ENCODE data around the gene PPP4R4. TPM values are rescaled to one million over a fixed set of nuclear protein-coding genes. Genes with fewer than 3 reads are reported as not detected.

PPP4R4 gene
- total RNA-seq, 6 donors from 2014 or later, result 3.0 to 18.4 (median 6.3) TPM

DNA sequence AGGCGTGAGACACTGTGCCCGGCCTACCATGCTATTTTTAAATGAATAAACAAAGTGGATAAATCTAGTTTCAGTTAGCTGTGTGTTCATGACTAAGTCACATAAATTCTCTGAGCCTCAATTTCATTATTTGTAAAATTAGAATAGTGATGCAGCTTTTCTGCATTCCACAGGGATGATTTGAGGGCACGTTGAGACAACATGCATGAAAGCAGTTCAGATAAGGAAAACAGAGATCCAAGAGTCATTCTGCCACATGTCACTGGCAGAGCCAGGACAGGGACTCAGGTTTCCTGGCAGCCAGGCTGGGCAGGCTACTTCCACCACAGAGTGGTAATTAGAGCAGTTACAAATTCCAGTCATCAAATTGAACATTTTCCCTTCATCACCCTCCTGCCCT is 2.9 kb upstream of the PPP4R4 start:
- DNase-seq, result no peak
- no peak for TF ChIP-seq POLR2A (IDR thresholded peaks at IDR 0.05)
- TF ChIP-seq EP300 (IDR thresholded peaks at IDR 0.05), result no peak
- no peak for TF ChIP-seq POLR2AphosphoS5 (IDR thresholded peaks at IDR 0.05)
- TF ChIP-seq, protein P1, sequence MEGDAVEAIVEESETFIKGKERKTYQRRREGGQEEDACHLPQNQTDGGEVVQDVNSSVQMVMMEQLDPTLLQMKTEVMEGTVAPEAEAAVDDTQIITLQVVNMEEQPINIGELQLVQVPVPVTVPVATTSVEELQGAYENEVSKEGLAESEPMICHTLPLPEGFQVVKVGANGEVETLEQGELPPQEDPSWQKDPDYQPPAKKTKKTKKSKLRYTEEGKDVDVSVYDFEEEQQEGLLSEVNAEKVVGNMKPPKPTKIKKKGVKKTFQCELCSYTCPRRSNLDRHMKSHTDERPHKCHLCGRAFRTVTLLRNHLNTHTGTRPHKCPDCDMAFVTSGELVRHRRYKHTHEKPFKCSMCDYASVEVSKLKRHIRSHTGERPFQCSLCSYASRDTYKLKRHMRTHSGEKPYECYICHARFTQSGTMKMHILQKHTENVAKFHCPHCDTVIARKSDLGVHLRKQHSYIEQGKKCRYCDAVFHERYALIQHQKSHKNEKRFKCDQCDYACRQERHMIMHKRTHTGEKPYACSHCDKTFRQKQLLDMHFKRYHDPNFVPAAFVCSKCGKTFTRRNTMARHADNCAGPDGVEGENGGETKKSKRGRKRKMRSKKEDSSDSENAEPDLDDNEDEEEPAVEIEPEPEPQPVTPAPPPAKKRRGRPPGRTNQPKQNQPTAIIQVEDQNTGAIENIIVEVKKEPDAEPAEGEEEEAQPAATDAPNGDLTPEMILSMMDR (IDR thresholded peaks at IDR 0.05), result no peak
- Histone ChIP-seq H3K36me3 (no peaks in the 10 kb centered on the region), H3K27me3 (peaks cover 0 to 14% (median 9%) of the 10 kb centered on the region in 4 donors), H3K27ac (no peak overlapping the region), H3K9me3 (no peaks in the 10 kb centered on the region), H3K4me1 (peaks cover 15 to 23% (median 18%) of the 10 kb centered on the region in 4 donors), H3K4me3 (no peak overlapping the region)
- 39 to 45% methylated on average over 3 of the region's 3 CpGs for WGBS, 2 donors
- no peak for ATAC-seq (ENCODE audit: low FRiP score in 2 of 2)

DNA sequence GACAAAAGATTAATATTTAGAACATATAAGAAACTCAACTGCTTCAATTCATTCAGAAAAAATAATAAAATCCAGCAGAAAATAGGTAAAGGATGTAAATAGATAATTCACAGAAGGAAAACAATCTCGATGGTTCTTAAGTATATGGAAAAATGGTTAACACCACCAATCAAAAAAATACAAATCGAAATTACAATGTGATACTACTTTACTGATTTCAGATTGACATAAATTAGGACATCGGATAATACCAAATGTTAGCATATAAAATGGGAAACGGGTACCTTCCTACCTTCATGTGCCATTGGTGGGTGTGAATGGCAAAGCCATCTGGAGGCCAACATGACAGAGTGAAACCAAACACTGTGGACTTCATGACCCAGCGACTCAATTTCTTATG is 1.6 kb upstream of the PPP4R4 start:
- H3K9me3 ChIP-seq, result no peaks in the 10 kb centered on the region
- WGBS, 2 donors, result 84 to 88% methylated on average over 5 of the region's 5 CpGs
- ATAC-seq (ENCODE audit: low FRiP score in 2 of 2) (no peak), DNase-seq (no peak)
- no peak overlapping the region for H3K27ac ChIP-seq
- H3K4me3 ChIP-seq, result no peak overlapping the region
- H3K36me3 ChIP-seq, result no peaks in the 10 kb centered on the region
- TF ChIP-seq EP300 (IDR thresholded peaks at IDR 0.05) (no peak), POLR2AphosphoS5 (IDR thresholded peaks at IDR 0.05) (no peak), POLR2A (IDR thresholded peaks at IDR 0.05) (no peak)
- TF ChIP-seq, protein P1 (IDR thresholded peaks at IDR 0.05), result no peak
- H3K27me3 ChIP-seq, result peaks cover 0 to 14% (median 9%) of the 10 kb centered on the region in 4 donors
- peaks cover 15 to 31% (median 19%) of the 10 kb centered on the region in 4 donors for H3K4me1 ChIP-seq

DNA sequence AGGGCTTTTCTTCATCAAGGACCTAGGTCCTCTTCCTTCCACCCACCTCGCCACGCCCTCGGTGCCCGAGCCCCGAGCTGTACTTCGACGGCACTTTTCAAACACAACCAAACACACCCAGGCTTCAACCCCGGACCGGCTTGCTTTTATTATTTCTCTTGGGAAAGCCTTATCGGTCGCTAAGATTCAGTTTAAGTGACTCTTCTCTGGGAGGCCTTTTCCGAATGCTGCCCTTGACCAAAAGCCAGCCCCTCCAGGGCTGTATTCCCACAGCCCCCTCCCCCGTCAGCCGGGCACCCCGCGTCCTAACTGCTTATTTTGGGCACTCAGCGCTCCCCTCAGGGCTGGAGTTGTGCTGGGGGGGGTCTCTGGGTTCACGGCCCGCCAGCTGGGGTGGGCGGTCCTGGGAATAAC is 644 bp upstream of the PPP4R4 start:
- H3K27ac ChIP-seq, result peak overlapping the region; percentile 68 to 86 (median 81)
- DNase-seq (peak; percentile 43 to 79), ATAC-seq (ENCODE audit: low FRiP score in 2 of 2) (peak in 1 of 2 donors; percentile 3)
- H3K4me1 ChIP-seq, result peaks cover 15 to 31% (median 19%) of the 10 kb centered on the region in 4 donors
- H3K27me3 ChIP-seq, result peaks cover 0 to 14% (median 9%) of the 10 kb centered on the region in 4 donors
- no peaks in the 10 kb centered on the region for H3K9me3 ChIP-seq
- 2 to 7% methylated on average over 15 to 20 of the region's 20 CpGs for WGBS, 2 donors
- TF ChIP-seq, protein P1 (IDR thresholded peaks at IDR 0.05), result no peak
- TF ChIP-seq POLR2A (IDR thresholded peaks at IDR 0.05) (peak in 1 of 4 donors; percentile 33), POLR2AphosphoS5 (IDR thresholded peaks at IDR 0.05) (no peak), EP300 (IDR thresholded peaks at IDR 0.05) (no peak)
- H3K4me3 ChIP-seq, result peak overlapping the region; percentile 67 to 86 (median 73)
- H3K36me3 ChIP-seq, result no peaks in the 10 kb centered on the region

DNA sequence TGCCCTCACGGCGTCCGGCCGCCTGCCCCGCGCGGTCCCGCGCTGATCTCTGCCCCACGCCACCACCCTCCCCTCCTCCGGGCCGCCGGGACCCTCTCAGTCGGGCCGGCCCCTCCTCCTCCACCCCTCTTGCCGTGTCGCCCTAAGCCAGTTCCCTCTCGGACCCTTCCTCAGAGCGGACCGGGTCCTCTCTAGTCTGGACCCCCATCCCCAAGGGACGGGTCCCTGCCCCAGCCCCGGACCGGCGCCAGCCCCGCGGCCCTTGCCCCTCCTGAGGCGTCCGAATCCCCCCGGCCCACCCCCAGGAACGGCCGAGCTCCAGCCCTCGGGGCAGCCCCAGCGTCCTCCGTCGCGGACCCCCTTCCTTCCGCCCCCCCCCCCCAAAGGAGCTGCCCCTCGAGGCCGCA is 485 bp downstream of the PPP4R4 start:
- Histone ChIP-seq H3K27ac (peak overlapping the region; percentile 42 to 86 (median 56)), H3K36me3 (no peaks in the 10 kb centered on the region), H3K27me3 (peaks cover 0 to 14% (median 9%) of the 10 kb centered on the region in 4 donors), H3K9me3 (no peaks in the 10 kb centered on the region), H3K4me1 (peaks cover 15 to 31% (median 19%) of the 10 kb centered on the region in 4 donors), H3K4me3 (peak overlapping the region; percentile 49 to 86 (median 73))
- 0 to 1% methylated on average over 2 to 24 of the region's 39 CpGs for whole genome bisulfite sequencing, 2 donors
- ATAC-seq (ENCODE audit: low FRiP score in 2 of 2), result no peak
- no peak for DNase-seq
- no peak for TF ChIP-seq POLR2AphosphoS5 (IDR thresholded peaks at IDR 0.05)
- TF ChIP-seq, protein P1 (IDR thresholded peaks at IDR 0.05), result no peak
- no peak for TF ChIP-seq POLR2A (IDR thresholded peaks at IDR 0.05)
- TF ChIP-seq EP300 (IDR thresholded peaks at IDR 0.05), result no peak

All from upper lobe of left lung (tissue), 6 donors.